Testis (tissue), 3 donors: ENCODE measurements around the gene TMEM255B. TPM values are rescaled to one million over a fixed set of nuclear protein-coding genes. Genes with fewer than 3 reads are reported as not detected.

Experiments used
- DNase-seq: peaks from one replicate; pipeline ENCODE4 v3.0.0-alpha.2; 2019
- H3K27ac ChIP-seq, 2 donors: fragments of 200-600 bp; sonication (generic); one replicate each; pipeline ENCODE4 v1.5.1; 2019
- H3K27me3 ChIP-seq: fragments of 200-600 bp; sonication (generic); one replicate; pipeline ENCODE4 v1.5.1; 2019
- H3K36me3 ChIP-seq: fragments of 200-600 bp; sonication (generic); one replicate; pipeline ENCODE4 v1.5.1; 2017; ENCODE audit warnings: low read depth; ENCODE audit errors: missing control alignments
- H3K4me1 ChIP-seq: fragments of 200-600 bp; sonication (generic); one replicate; pipeline ENCODE4 v1.5.1; 2019
- H3K4me3 ChIP-seq, 2 donors: fragments of 200-600 bp; sonication (generic); one replicate each; pipeline ENCODE4 v1.5.1; 2017 to 2019
- H3K9me3 ChIP-seq: fragments of 200-600 bp; sonication (generic); one replicate; pipeline ENCODE4 v1.5.1; 2017
- POLR2A ChIP-seq: fragments of 450-650 bp; IDR thresholded peaks from one replicate; pipeline ENCODE4 v1.6.1; 2017; ENCODE audit warnings: antibody characterized with exemption, mild to moderate bottlenecking, moderate library complexity
- WGBS, 2 donors: methylation state at CpG; one replicate each; pipeline ENCODE4 v1.1.5; 2018; 5-methylcytosine and 5-hydroxymethylcytosine counted together
- intact Hi-C: fragments of 100-400 bp; cut with DNase I; formaldehyde crosslinking; loops from one replicate; pipeline ENCODE4 v1.15.1; 2023; ENCODE audit warnings: low total_unique reads
- polyA plus RNA-seq: library from polyadenylated mRNA; stranded (reverse); fragments of 350-450 nt; fragmentation: Illumina TruSeq; extraction: RNeasy Lipid Tissue Mini Kit (QIAGEN cat#74804); gene quantifications from one replicate; pipeline ENCODE4 v1.2.3, GENCODE V29; 2014; ENCODE audit warnings: low read depth, low replicate concordance; ENCODE audit not compliant: insufficient read depth
- total RNA-seq, 2 donors: library from RNA; depleted of rRNA; stranded (reverse); fragments of >200 nt; gene quantifications; one replicate each; pipeline ENCODE4 v1.2.3, GENCODE V29; 2016
- TF ChIP-seq, protein P1 (sequence below), 3 experiments: fragments of 450-650 bp in 2 of 3; fragments of 200-600 bp in 1 of 3; sonication (generic) in 1 of 3; IDR thresholded peaks; one replicate each; pipeline ENCODE4 v1.5.1; 2016 to 2019; ENCODE audit warnings: antibody characterized with exemption in 3 of 3, mild to moderate bottlenecking in 2 of 3, moderate library complexity in 1 of 3

Gene TMEM255B
- total and polyA plus RNA-seq, 3 donors from 2014 or later = 6.9 to 10.9 (median 7.5) TPM

DNA sequence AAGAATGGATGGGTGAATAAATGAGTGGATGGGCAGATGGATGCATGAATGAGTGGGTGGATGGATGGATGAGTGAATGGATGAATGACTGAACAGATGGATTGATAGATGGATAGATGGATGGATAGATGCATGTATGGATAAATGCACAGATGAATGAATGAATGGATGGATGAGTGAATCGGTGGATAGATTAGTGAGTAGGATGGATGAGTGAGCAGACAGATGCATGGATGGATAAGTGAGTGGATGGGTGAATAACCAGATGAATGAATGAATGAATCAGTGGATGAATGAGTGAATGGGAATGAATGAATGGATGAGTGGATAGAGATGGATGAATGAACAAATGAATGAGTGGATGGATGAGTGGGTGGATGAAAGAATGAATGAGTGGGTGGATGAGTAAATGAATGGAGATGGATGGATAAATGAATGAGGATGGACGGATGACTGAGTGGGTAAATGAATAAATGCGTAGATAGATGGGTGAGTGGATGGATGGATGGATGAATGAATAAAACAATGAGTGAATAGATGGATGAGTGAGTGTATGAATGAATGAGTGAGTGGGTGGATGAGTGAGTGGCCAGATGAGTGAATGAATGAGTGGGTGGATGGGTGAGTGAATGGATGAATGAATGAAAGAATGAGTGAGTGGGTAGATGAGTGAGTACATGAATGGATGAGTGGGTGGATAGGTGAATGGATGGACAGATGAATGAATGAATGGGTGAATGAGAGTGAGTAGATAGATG, 91.9 kb downstream of the TMEM255B start:
- Histone ChIP-seq H3K4me1 (peaks cover 61% of the 10 kb centered on the region), H3K36me3 (no peaks in the 10 kb centered on the region), H3K27ac (peak overlapping the region; percentile 8 to 64), H3K27me3 (no peaks in the 10 kb centered on the region), H3K9me3 (no peaks in the 10 kb centered on the region), H3K4me3 (no peak overlapping the region)
- WGBS, 2 donors = 89 to 97% methylated on average over 3 of the region's 3 CpGs
- DNase-seq = peak; percentile 8
- TF ChIP-seq, protein P1, sequence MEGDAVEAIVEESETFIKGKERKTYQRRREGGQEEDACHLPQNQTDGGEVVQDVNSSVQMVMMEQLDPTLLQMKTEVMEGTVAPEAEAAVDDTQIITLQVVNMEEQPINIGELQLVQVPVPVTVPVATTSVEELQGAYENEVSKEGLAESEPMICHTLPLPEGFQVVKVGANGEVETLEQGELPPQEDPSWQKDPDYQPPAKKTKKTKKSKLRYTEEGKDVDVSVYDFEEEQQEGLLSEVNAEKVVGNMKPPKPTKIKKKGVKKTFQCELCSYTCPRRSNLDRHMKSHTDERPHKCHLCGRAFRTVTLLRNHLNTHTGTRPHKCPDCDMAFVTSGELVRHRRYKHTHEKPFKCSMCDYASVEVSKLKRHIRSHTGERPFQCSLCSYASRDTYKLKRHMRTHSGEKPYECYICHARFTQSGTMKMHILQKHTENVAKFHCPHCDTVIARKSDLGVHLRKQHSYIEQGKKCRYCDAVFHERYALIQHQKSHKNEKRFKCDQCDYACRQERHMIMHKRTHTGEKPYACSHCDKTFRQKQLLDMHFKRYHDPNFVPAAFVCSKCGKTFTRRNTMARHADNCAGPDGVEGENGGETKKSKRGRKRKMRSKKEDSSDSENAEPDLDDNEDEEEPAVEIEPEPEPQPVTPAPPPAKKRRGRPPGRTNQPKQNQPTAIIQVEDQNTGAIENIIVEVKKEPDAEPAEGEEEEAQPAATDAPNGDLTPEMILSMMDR (IDR thresholded peaks at IDR 0.05) = no peak
- TF ChIP-seq POLR2A = no peak
- intact Hi-C loops = no loop called here

DNA sequence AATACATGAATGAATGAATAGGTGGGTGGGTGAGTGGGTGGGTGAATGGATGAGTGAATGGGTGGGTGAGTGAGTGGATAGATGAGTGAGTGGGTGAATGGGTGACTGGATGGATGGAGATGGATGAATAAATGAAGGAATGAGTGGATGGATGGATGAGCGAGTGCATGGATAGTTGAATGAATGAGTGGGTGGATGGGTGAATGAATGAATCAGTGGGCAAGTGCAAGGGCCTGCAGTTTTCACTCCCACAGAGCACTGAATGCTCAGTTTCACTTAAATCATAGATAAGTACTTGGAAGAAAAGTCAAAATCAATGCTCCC, 92.4 kb downstream of the TMEM255B start:
- TF ChIP-seq POLR2A = no peak
- TF ChIP-seq, protein P1 (IDR thresholded peaks at IDR 0.05) = no peak
- intact Hi-C loops = no loop called here
- H3K4me1 ChIP-seq = peaks cover 66% of the 10 kb centered on the region
- no peak overlapping the region for H3K4me3 ChIP-seq
- no peaks in the 10 kb centered on the region for H3K36me3 ChIP-seq
- WGBS, 2 donors = 74 to 86% methylated on average over 1 of the region's 1 CpG
- no peaks in the 10 kb centered on the region for H3K9me3 ChIP-seq
- DNase-seq = no peak
- no peaks in the 10 kb centered on the region for H3K27me3 ChIP-seq
- peak overlapping the region in 1 of 2 donors; percentile 64 for H3K27ac ChIP-seq

- DNase-seq = peak; percentile 13
- Histone ChIP-seq H3K4me1 (peaks cover 71% of the 10 kb centered on the region), H3K4me3 (no peak overlapping the region), H3K27me3 (no peaks in the 10 kb centered on the region), H3K36me3 (no peaks in the 10 kb centered on the region), H3K9me3 (no peaks in the 10 kb centered on the region), H3K27ac (peak overlapping the region in 1 of 2 donors; percentile 61)
- WGBS, 2 donors = 86 to 91% methylated on average over 17 to 23 of the region's 23 CpGs
- no peak for TF ChIP-seq POLR2A
- TF ChIP-seq, protein P1 (IDR thresholded peaks at IDR 0.05) = no peak
- intact Hi-C loops = no loop called here
These were observed 93.0 kb downstream of the TMEM255B start for GRCh38 chr13:113851826-113852535.

DNA sequence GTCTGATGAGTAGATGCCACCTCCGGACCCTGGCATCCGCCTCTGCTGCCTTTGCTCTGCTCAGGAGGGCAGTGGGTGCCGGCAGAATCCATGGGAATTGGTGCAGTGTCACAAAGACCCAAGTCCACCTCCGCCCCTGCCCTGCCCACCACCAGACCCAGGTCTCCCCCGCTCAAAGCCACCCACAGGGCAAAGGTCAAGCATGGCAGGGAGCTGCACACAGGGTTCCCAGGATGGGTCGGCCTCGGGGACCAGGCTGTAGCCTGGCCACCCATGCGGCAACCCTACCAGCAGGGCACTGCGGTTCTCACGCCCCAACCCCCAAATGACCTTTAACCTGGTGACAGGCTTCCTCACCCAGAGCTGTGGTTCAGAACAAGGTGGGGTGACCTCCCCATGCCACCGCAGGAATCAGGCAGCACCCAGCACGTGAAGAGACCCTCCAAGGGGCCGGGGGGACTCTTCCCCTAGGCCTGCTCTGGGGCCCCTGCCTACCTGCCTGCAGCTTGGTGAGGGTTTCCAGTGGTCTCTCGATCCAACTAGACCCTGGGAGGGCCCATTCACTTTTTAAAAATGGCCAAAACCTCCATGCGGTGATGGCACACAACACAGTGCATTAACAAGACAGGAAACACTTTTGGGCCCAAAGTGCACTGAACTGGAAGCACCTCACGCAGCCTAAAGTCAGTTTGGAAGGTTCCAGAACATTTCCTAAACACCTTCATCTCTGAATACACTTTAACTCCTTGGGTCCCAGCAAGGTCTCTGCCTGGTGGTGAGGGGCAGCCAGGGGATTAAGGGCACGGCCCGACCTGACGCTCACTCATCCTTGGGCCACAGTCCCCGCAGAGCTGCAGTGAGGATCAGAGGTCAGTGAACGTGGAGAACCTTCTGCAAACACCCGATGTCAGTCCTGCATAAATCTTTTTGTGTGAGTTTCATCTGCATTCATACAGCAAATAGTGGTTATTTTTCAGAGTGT, 93.8 kb downstream of the TMEM255B start:
- H3K4me3 ChIP-seq = no peak overlapping the region
- no peak for TF ChIP-seq POLR2A
- TF ChIP-seq, protein P1 (IDR thresholded peaks at IDR 0.05) = no peak
- WGBS, 2 donors = 74 to 76% methylated on average over 14 to 22 of the region's 22 CpGs
- H3K27ac ChIP-seq = peak overlapping the region; percentile 39 to 61
- H3K36me3 ChIP-seq = no peaks in the 10 kb centered on the region
- DNase-seq = peak; percentile 14
- H3K9me3 ChIP-seq = no peaks in the 10 kb centered on the region
- peaks cover 74% of the 10 kb centered on the region for H3K4me1 ChIP-seq
- H3K27me3 ChIP-seq = no peaks in the 10 kb centered on the region
- intact Hi-C loops = no loop called here
